CD4-positive, alpha-beta memory T cell (primary cell): Measurements from ENCODE around the gene LY6G5C. TPM values are rescaled to one million over a fixed set of nuclear protein-coding genes. Genes with fewer than 3 reads are reported as not detected.
"Not testable (repeated sequence)": the region's sequence is repeated elsewhere in the genome, so short reads cannot be mapped to it uniquely, and the experiment has no call there.

Experiments used
- CTCF ChIA-PET: fragments of 350-600 bp; sonication (Branson Sonifier 250); formaldehyde crosslinking; loops from one replicate; lab custom pipeline; 2021; ENCODE audit warnings: inconsistent platforms; ENCODE audit not compliant: partially characterized antibody; lab: Charles Lee
- POLR2A ChIA-PET: fragments of 350-600 bp; sonication (Branson Sonifier 250); formaldehyde crosslinking; loops from one replicate; lab custom pipeline; 2021; ENCODE audit not compliant: partially characterized antibody; lab: Charles Lee
- DNase-seq, 5 donors: peaks; one replicate each; pipeline versions ENCODE4 v3.0.0 to v3.0.0-alpha.2; 2020 to 2022; ENCODE audit warnings: mixed read lengths in 1 of 5
- H3K27ac ChIP-seq: one replicate; pipeline ENCODE4 v1.7.0; 2013; ENCODE audit warnings: low read depth, low read length
- H3K27me3 ChIP-seq: 2 replicates; pipeline ENCODE4 v1.7.0; 2013; ENCODE audit warnings: mild to moderate bottlenecking, low read length, moderate library complexity; ENCODE audit not compliant: insufficient read depth
- H3K36me3 ChIP-seq: 2 replicates; pipeline ENCODE4 v1.7.0; 2013; ENCODE audit warnings: mild to moderate bottlenecking, low read length, moderate library complexity; ENCODE audit not compliant: insufficient read depth
- H3K4me1 ChIP-seq: 2 replicates; pipeline ENCODE4 v1.7.0; 2013; ENCODE audit warnings: mild to moderate bottlenecking, low read length, moderate library complexity; ENCODE audit not compliant: insufficient read depth
- H3K4me3 ChIP-seq, 2 donors: one replicate each; pipeline ENCODE4 v1.7.0; 2013; ENCODE audit warnings: low read length in 2 of 2, mild to moderate bottlenecking in 1 of 2
- H3K9me3 ChIP-seq, 2 donors: one replicate each; pipeline ENCODE4 v1.7.0; 2013; ENCODE audit warnings: low read length in 2 of 2, control low read depth in 1 of 2; ENCODE audit not compliant: control insufficient read depth in 1 of 2
- H3K27ac Mint-ChIP-seq, 7 donors: one replicate each; pipeline ENCODE4 v1.8.0; 2020 to 2021; ENCODE audit warnings: mixed read lengths in 7 of 7, mild to moderate bottlenecking in 6 of 7, inconsistent platforms in 3 of 7, moderate library complexity in 3 of 7
- H3K27me3 Mint-ChIP-seq, 2 donors: one replicate each; pipeline ENCODE4 v1.8.0; 2020 to 2021; ENCODE audit warnings: mixed read lengths in 2 of 2
- H3K36me3 Mint-ChIP-seq, 2 donors: one replicate each; pipeline ENCODE4 v1.8.0; 2020 to 2021; ENCODE audit warnings: mixed read lengths in 2 of 2, inconsistent platforms in 1 of 2, mild to moderate bottlenecking in 1 of 2
- H3K4me1 Mint-ChIP-seq, 4 donors: one replicate each; pipeline ENCODE4 v1.8.0; 2020 to 2021; ENCODE audit warnings: mixed read lengths in 4 of 4, mild to moderate bottlenecking in 1 of 4
- H3K4me3 Mint-ChIP-seq, 8 donors: one replicate each; pipeline ENCODE4 v1.8.0; 2020 to 2021; ENCODE audit warnings: mixed read lengths in 8 of 8, mild to moderate bottlenecking in 7 of 8, moderate library complexity in 6 of 8, inconsistent platforms in 3 of 8
- H3K9me3 Mint-ChIP-seq, 8 donors: one replicate each; pipeline ENCODE4 v1.8.0; 2020 to 2021; ENCODE audit warnings: mixed read lengths in 8 of 8, mild to moderate bottlenecking in 5 of 8, inconsistent platforms in 3 of 8, moderate library complexity in 1 of 8
- intact Hi-C: fragments of 100-400 bp; cut with micrococcal nuclease; formaldehyde crosslinking; loops from one replicate; pipeline ENCODE4 v1.15.1; 2023
- polyA plus RNA-seq, 2 donors: library from polyadenylated mRNA; unstranded; fragments of 300-500 nt; fragmentation: Illumina TruSeq; gene quantifications; one replicate each; pipeline ENCODE4 v1.2.3, GENCODE V29; 2021
- total RNA-seq, 2 experiments: library from RNA; stranded (reverse); gene quantifications; one replicate each; pipeline ENCODE4 v1.2.3, GENCODE V29; 2021

LY6G5C gene
- total and polyA plus RNA-seq, 4 experiments from 2014 or later: 4.4 to 11.8 (median 6.7) TPM

GRCh38 chr6:31713991-31714684, 33.3 kb upstream of the LY6G5C start:
- H3K9me3 Mint-ChIP-seq: no peaks in the 10 kb centered on the region
- ChIA-PET CTCF (interaction anchor here (1.3 kb wide), 1 partner anchor 9 kb away, joined by 3 read pairs; the partner anchor contains the start of gene MPIG6B), POLR2A (interaction anchor here (1.4 kb wide), 1 partner anchor 13 kb away, joined by 4 read pairs; no protein-coding TSS in a partner anchor)
- no peak overlapping the region for H3K4me3 Mint-ChIP-seq
- H3K27me3 Mint-ChIP-seq: peaks cover 0 to 1% of the 10 kb centered on the region in 2 donors
- intact Hi-C loops: no loop called here
- DNase-seq: no peak
- H3K4me1 ChIP-seq: peaks cover 11% of the 10 kb centered on the region
- H3K36me3 ChIP-seq: no peaks in the 10 kb centered on the region
- peaks cover 5 to 16% (median 12%) of the 10 kb centered on the region in 4 donors for H3K4me1 Mint-ChIP-seq
- H3K9me3 ChIP-seq: no peaks in the 10 kb centered on the region
- H3K27ac Mint-ChIP-seq: peak overlapping the region in 1 of 7 donors; percentile 2
- no peak overlapping the region for H3K4me3 ChIP-seq
- H3K36me3 Mint-ChIP-seq: no peaks in the 10 kb centered on the region
- no peaks in the 10 kb centered on the region for H3K27me3 ChIP-seq
- no peak overlapping the region for H3K27ac ChIP-seq

- H3K27ac Mint-ChIP-seq: no peak overlapping the region
- H3K4me1 ChIP-seq: peaks cover 11% of the 10 kb centered on the region
- no peak for DNase-seq
- H3K4me3 ChIP-seq: no peak overlapping the region
- H3K36me3 ChIP-seq: no peaks in the 10 kb centered on the region
- ChIA-PET CTCF (interaction anchor here (1.3 kb wide), 1 partner anchor 10 kb away, joined by 3 read pairs; the partner anchor contains the start of gene MPIG6B), POLR2A (interaction anchor here (0.8 kb wide), 1 partner anchor 10 kb away, joined by 3 read pairs; the partner anchor contains the start of gene ABHD16A)
- H3K4me3 Mint-ChIP-seq: no peak overlapping the region
- H3K27ac ChIP-seq: no peak overlapping the region
- intact Hi-C loops: no loop called here
- H3K4me1 Mint-ChIP-seq: peaks cover 5 to 16% (median 12%) of the 10 kb centered on the region in 4 donors
- H3K27me3 Mint-ChIP-seq: peaks cover 0 to 1% of the 10 kb centered on the region in 2 donors
- no peaks in the 10 kb centered on the region for H3K9me3 Mint-ChIP-seq
- H3K27me3 ChIP-seq: no peaks in the 10 kb centered on the region
- H3K36me3 Mint-ChIP-seq: no peaks in the 10 kb centered on the region
- H3K9me3 ChIP-seq: no peaks in the 10 kb centered on the region
Measured at GRCh38 chr6:31713465-31713864, 32.6 kb upstream of the LY6G5C start.

GRCh38 chr6:31712296-31712695, 31.4 kb upstream of the LY6G5C start:
- CTCF ChIA-PET: interaction anchor here (2.2 kb wide), 1 partner anchor 118 kb away, joined by 9 read pairs; no protein-coding TSS in a partner anchor
- H3K4me1 ChIP-seq: peaks cover 11% of the 10 kb centered on the region
- Mint-ChIP-seq H3K36me3 (no peaks in the 10 kb centered on the region), H3K9me3 (no peaks in the 10 kb centered on the region), H3K27me3 (peaks cover 0 to 1% of the 10 kb centered on the region in 2 donors), H3K27ac (peak overlapping the region in 1 of 7 donors; percentile 15), H3K4me3 (no peak overlapping the region), H3K4me1 (peaks cover 5 to 16% (median 12%) of the 10 kb centered on the region in 4 donors)
- POLR2A ChIA-PET: interaction anchor here (0.8 to 1.6 kb wide), 3 partner anchors 9 to 118 kb away, joined by 3 to 9 read pairs (median 6); partner anchors contain the start of gene ABHD16A
- no peaks in the 10 kb centered on the region for H3K36me3 ChIP-seq
- intact Hi-C loops: no loop called here
- H3K4me3 ChIP-seq: no peak overlapping the region
- no peak for DNase-seq
- H3K9me3 ChIP-seq: no peaks in the 10 kb centered on the region
- H3K27ac ChIP-seq: no peak overlapping the region
- no peaks in the 10 kb centered on the region for H3K27me3 ChIP-seq

- intact Hi-C loops: no loop called here
- DNase-seq: no peak
- Histone ChIP-seq H3K36me3 (no peaks in the 10 kb centered on the region), H3K4me3 (no peak overlapping the region), H3K9me3 (no peaks in the 10 kb centered on the region), H3K27me3 (no peaks in the 10 kb centered on the region), H3K4me1 (peaks cover 11% of the 10 kb centered on the region), H3K27ac (no peak overlapping the region)
- H3K36me3 Mint-ChIP-seq: no peaks in the 10 kb centered on the region
- H3K4me3 Mint-ChIP-seq: no peak overlapping the region
- peak overlapping the region in 1 of 7 donors; percentile 36 for H3K27ac Mint-ChIP-seq
- H3K9me3 Mint-ChIP-seq: no peaks in the 10 kb centered on the region
- ChIA-PET POLR2A (interaction anchor here (1.6 kb wide), 1 partner anchor 8 kb away, joined by 9 read pairs; the partner anchor contains the start of gene ABHD16A), CTCF (interaction anchor here (1.1 to 2.2 kb wide), 2 partner anchors 101 to 119 kb away, joined by 3 to 9 read pairs; no protein-coding TSS in a partner anchor)
- H3K27me3 Mint-ChIP-seq: peaks cover 0 to 1% of the 10 kb centered on the region in 2 donors
- peaks cover 5 to 16% (median 12%) of the 10 kb centered on the region in 4 donors for H3K4me1 Mint-ChIP-seq
Measured at GRCh38 chr6:31711233-31711632, 30.4 kb upstream of the LY6G5C start.

- H3K36me3 ChIP-seq: no peaks in the 10 kb centered on the region
- ChIA-PET POLR2A (interaction anchor here (1.6 kb wide), 1 partner anchor 8 kb away, joined by 9 read pairs; the partner anchor contains the start of gene ABHD16A), CTCF (interaction anchor here (1.1 kb wide), 1 partner anchor 101 kb away, joined by 3 read pairs; no protein-coding TSS in a partner anchor)
- peaks cover 5 to 16% (median 12%) of the 10 kb centered on the region in 4 donors for H3K4me1 Mint-ChIP-seq
- no peaks in the 10 kb centered on the region for H3K9me3 Mint-ChIP-seq
- H3K9me3 ChIP-seq: no peaks in the 10 kb centered on the region
- H3K36me3 Mint-ChIP-seq: no peaks in the 10 kb centered on the region
- intact Hi-C loops: no loop called here
- H3K27me3 Mint-ChIP-seq: peaks cover 0 to 1% of the 10 kb centered on the region in 2 donors
- H3K4me1 ChIP-seq: peaks cover 11% of the 10 kb centered on the region
- H3K27me3 ChIP-seq: no peaks in the 10 kb centered on the region
- DNase-seq: no peak
- H3K4me3 ChIP-seq: no peak overlapping the region
- H3K4me3 Mint-ChIP-seq: peak overlapping the region in 1 of 8 donors; percentile 9
- H3K27ac ChIP-seq: no peak overlapping the region
- no peak overlapping the region for H3K27ac Mint-ChIP-seq
Measured at GRCh38 chr6:31710523-31711219, 29.8 kb upstream of the LY6G5C start.

- H3K4me3 ChIP-seq, H3K9me3 Mint-ChIP-seq, intact Hi-C loops, H3K27me3 ChIP-seq, H3K27ac ChIP-seq, H3K4me3 Mint-ChIP-seq, DNase-seq, H3K27ac Mint-ChIP-seq, H3K36me3 ChIP-seq, H3K9me3 ChIP-seq, H3K27me3 Mint-ChIP-seq, POLR2A ChIA-PET, H3K36me3 Mint-ChIP-seq: not testable (repeated sequence)
- H3K4me1 Mint-ChIP-seq: peaks cover 5 to 16% (median 11%) of the 10 kb centered on the region in 4 donors
- H3K4me1 ChIP-seq: peaks cover 11% of the 10 kb centered on the region
- CTCF ChIA-PET: interaction anchor here (0.6 to 0.8 kb wide), 2 partner anchors 60 to 435 kb away, joined by 3 to 4 read pairs; no protein-coding TSS in a partner anchor
Measured at GRCh38 chr6:31709157-31709556, 28.3 kb upstream of the LY6G5C start.
